Endothelial cell of umbilical vein (primary cell): ENCODE data around the gene VAV2.

Experiments
- CTCF ChIP-seq, 2 donors: IDR thresholded peaks; 1 replicate in 1 of 2; 2 replicates in 1 of 2; pipeline ENCODE4 v1.5.1; 2011; ENCODE audit warnings: low read length in 2 of 2, mild to moderate bottlenecking in 2 of 2, moderate library complexity in 2 of 2, control low read depth in 1 of 2, inconsistent platforms in 1 of 2, low read depth in 1 of 2; ENCODE audit not compliant: insufficient read depth in 1 of 2; ENCODE audit errors: extremely low read depth in 1 of 2
- GATA2 ChIP-seq: IDR thresholded peaks from 2 replicates; pipeline ENCODE4 v1.7.0; 2011; ENCODE audit warnings: low read depth, mild to moderate bottlenecking, moderate library complexity, mixed read lengths, low read length; ENCODE audit not compliant: insufficient read length, insufficient read depth
- JUN ChIP-seq: IDR thresholded peaks from 2 replicates; pipeline ENCODE4 v1.6.1; 2011; ENCODE audit warnings: borderline replicate concordance, low read depth; ENCODE audit not compliant: insufficient read length, insufficient read depth
- POLR2A ChIP-seq: IDR thresholded peaks from 2 replicates; pipeline ENCODE4 v1.6.1; 2012; ENCODE audit warnings: low read depth, mild to moderate bottlenecking, control low read depth, low read length

- TF ChIP-seq POLR2A (no peak), CTCF (IDR thresholded peaks at IDR 0.05; ENCODE audit: extremely low read depth in 1 of 2, insufficient read depth in 1 of 2, low read depth in 1 of 2, low read length in 2 of 2) (no peak), JUN (no peak), GATA2 (no peak)
Measured at GRCh38 chr9:133814586-133815208, 177.4 kb downstream of the VAV2 start.
